Left ventricle myocardium superior (tissue), 1 donor: ENCODE data around the gene POFUT2. TPM values are rescaled to one million over a fixed set of nuclear protein-coding genes. Genes with fewer than 3 reads are reported as not detected.

Experiments
- ATAC-seq: fragments of 200-7000 bp; cut with Tn5 transposase; one replicate; pipeline ENCODE4 v1.9.1; 2020; ENCODE audit warnings: mild to moderate bottlenecking, moderate library complexity
- DNase-seq: peaks from one replicate; pipeline ENCODE4 v3.0.0-alpha.2; 2020
- intact Hi-C: fragments of 100-400 bp; cut with micrococcal nuclease; formaldehyde crosslinking; loops from one replicate; pipeline ENCODE4 v1.11.0; 2022
- total RNA-seq: library from RNA; stranded (reverse); fragmentation: NEBNext Ultra II Directional; extraction: Animal tissue kit (Norgen Biotek cat#: 25700); gene quantifications from one replicate; pipeline ENCODE4 v1.2.1, GENCODE V29; 2021
- donor health status: DM: no; HTN: yes; CAD: no; lungs with severe emphysema.

The POFUT2 gene
- total RNA-seq, 1 donor from 2014 or later: 15.7 TPM

DNA sequence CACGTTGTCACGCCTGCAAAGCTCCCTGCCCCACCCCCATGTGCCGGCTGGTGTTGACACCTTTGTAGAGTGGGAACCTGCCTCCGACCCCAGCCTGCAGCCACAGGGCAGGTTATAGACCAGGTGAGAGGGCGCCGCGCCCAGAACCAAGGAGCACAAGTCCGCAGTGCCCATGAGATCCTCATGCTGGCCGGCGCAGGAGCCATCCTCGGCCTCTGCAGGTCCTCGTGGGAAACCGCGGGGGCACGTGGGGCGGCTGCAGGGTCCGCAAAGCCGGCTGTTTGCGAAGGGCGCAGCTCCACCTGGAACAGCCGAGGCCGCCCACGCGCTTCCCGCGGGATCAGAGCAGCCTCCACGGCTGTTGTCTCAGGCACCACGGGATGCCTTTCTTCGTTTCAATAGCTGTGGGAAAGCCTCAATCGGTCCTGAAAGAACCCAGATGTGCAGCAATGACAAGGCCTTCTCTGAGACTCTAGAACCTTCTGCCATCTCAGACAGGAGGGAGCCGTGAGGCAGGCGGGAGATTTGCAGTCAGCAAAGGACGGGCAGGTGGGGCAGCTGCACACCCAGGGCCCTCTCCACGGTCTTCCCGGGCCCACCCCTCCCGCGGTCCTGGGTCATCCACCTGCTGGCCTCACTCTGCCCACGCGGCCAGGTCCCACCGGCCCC is 29.9 kb downstream of the POFUT2 start:
- DNase-seq (no peak), ATAC-seq (no peak)
- intact Hi-C loops: no loop called here

DNA sequence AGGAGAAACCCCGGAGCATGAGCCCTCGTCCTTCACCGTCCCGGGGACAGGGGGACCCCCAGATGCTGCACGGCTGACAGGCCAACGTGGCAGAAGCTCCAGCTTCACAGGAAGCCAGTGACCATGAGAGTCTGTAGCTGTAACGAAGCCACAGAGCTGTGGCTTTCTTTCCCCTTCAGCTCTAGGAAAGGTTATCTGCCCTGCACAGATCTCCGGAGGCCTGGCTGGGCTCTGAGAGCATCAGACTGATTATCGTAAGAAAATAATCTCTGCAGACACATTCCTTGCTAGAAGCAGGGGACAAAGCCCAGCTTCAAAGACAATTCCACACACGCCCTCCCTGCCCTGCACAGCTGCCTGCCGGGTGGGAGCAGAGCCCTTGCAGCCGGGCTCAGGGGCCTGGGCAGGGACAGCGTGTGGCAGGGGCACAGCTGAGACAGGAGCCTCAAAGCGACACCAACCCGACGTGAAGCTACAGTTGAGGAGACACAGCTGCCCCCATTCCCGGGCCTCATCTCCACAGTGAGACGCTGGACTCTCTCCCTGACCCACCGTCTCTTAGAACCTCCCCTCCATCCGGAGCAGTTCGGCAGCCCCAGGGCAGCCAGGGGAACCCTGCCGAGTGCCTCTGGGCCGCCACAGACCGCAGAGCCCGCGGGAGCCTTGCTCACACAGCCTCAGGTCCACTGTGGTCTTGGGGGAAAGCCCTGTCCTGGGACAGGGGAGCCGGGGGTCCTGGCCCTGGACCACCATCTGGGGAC is 30.6 kb downstream of the POFUT2 start:
- ATAC-seq: peak; percentile 36
- intact Hi-C loops: no loop called here
- no peak for DNase-seq

DNA sequence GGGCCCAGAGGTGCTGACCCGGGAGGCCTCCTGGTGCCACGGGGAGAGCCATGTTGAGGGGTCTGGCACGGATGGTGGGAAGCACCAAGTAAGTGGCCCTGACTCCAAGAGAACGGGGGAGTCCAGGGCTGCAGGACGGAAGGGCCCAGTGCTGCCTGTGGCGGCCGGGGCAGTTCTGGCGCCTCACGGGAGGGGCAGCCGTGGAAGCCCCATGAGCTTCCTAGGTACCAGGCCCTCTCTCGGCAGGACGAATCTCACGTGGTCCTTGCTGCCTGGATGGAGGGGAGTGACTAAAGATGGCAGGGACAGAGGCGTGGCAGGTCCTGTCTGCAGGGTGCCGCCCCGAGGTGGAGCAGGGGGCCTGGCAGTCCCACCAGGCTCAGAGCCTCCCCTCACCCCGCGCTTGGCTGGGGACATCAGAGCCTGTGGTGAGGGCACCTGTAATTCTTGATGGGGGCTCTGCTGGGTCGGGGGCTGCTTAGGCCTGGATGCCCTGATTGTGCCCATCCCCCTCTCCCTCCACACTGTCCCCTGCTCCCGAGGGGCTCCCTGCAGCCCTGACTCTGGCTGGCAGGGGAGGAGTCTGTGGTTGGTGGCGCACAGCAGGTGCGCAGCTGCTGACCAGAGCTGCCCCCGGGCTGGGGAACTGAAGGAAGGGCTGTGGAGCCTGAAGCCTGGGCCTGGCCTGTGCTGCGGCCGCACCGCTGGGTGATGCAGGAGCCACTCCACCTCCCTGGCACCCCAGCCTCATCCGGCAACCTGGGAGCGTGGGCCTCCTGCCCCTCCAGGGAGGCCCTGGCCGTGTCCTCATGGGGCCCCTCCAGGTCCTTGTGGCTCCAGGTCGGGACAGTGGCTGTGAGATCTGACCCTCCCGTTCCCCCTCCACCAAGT is 31.4 kb downstream of the POFUT2 start:
- no peak for DNase-seq
- ATAC-seq: peak; percentile 6
- intact Hi-C loops: no loop called here

DNA sequence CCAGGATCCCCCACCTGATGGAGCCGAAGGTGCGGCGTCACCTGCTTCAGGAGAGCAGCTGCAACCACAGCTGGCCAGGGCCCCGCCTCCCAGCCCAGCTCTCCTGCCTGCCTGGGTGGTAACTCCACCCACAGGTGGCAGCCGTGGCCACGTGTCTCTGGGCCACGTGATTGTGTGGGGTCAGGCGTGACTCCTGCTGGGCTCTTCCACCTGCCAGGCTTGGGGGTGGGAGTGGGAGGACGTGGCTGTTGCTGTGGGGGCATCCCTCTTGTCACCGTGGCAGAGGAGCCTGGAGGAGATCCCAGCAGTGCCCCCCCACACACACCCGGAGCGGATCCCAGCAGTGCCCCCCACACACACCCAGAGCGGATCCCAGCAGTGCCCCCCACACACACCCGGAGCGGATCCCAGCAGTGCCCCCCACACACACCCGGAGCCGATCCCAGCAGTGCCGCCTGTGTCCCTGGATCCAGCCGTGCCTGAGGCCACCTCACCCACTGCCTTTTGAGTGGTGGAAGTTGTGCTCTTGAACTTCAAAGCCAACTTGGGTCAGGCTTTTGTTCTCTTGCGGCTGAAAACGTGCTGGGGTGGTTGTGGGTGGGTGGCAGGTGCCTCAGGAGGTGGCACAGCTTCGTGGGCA is 32.2 kb downstream of the POFUT2 start:
- ATAC-seq (no peak), DNase-seq (no peak)
- intact Hi-C loops: no loop called here

DNA sequence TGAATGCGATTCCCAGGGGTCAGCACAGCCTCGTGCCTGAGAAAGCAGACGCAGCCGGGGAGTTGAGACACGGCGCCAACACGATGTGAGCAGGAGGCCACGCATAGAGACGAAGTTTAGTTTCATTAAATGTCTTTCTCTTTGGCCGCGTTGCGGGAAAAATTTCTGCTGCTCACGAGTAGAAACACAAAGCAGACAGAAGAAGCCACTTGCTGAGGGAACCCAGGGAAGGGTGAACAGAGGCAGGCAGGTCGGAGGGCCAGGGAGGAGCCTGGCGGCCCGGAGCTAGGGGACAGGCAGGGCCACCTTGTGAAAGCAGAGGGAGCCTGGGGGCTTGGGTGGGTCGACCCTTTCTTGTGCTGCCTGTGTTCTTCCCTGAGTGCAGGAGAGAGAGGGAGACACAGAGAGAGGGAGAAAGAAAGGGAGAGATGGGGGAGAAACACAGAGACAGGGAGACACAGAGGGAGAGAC is 33.2 kb downstream of the POFUT2 start:
- DNase-seq (no peak), ATAC-seq (no peak)
- intact Hi-C loops: no loop called here

DNA sequence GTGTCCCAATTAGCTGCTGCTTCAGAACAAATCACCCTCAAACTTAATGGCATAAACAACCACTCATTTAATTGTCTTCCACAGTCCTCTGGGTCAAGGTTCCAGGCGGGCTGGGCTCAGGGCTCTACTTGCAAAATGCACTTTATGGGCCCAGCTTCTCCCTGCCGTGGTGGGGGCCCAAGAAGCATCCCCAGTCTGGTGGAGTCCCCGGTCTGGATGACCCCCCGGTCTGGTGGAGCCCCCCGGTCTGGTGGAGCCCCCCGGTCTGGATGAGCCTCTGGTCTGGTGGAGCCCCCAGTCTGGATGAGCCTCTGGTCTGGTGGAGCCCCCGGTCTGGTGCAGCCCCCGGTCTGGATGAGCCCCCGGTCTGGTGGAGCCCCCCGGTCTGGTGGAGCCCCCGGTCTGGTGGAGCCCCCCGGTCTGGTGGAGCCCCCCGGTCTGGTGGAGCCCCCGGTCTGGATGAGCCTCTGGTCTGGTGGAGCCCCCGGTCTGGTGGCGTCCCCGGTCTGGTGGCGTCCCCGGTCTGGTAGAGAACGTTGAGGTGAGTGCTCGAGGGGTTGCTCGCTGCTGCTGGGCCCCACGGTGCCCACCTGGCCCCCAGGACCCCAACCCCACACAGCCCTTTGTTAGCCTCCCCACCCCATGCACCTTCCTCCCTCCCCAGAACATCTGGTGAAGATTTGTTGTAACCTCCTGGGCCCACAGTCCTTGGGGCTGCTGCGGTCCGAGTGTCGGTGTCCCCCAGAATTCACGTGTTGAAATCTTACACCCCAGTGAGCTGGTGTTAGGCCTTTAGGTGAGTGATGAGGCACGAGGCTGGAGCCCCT is 33.8 kb downstream of the POFUT2 start:
- DNase-seq (no peak), ATAC-seq (no peak)
- intact Hi-C loops: no loop called here

DNA sequence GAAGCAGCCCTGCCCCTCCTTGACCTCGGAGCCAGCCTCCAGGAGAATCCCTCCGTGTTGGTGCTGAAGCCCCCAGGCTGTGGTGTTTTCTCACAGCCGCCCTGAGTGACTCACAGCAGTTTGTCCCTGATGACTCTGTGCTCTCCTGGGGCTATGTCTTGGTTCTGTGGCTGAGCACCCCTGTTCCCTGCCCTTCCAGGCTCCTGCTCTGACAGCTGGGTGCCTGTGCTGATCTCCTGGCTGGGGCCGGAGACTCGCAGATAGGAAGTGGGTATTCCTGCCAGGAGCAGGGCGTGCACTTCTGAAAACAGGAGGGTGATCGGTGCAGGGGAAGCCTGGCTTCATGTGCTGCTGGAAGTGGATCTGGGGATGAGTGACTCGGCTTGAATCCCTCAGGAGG is 34.5 kb downstream of the POFUT2 start:
- no peak for DNase-seq
- intact Hi-C loops: no loop called here
- peak; percentile 45 for ATAC-seq

DNA sequence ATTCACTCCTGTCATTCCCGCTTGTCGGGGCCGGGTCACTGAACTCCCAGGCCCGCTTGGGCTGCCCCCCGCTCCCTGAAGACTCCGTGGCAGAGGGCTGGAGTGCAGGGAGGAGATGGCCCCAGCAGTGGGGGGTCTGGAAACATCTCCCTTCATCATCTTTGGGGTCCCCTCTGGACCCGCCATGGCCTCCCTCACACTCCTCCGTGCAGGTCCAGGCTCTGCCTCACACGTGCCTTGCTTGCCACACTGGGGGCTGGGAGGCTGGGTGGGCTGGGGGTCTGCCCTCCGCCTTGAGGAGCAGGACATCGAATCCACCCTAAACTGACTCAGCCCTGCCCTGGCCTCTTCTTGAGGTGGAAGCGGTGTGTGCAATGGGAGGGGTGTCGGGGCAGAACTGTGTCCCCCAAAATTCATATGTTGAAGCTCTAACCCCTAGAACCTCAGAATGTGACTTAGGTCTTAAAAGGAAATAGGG is 35.2 kb downstream of the POFUT2 start:
- ATAC-seq (no peak), DNase-seq (no peak)
- intact Hi-C loops: no loop called here

DNA sequence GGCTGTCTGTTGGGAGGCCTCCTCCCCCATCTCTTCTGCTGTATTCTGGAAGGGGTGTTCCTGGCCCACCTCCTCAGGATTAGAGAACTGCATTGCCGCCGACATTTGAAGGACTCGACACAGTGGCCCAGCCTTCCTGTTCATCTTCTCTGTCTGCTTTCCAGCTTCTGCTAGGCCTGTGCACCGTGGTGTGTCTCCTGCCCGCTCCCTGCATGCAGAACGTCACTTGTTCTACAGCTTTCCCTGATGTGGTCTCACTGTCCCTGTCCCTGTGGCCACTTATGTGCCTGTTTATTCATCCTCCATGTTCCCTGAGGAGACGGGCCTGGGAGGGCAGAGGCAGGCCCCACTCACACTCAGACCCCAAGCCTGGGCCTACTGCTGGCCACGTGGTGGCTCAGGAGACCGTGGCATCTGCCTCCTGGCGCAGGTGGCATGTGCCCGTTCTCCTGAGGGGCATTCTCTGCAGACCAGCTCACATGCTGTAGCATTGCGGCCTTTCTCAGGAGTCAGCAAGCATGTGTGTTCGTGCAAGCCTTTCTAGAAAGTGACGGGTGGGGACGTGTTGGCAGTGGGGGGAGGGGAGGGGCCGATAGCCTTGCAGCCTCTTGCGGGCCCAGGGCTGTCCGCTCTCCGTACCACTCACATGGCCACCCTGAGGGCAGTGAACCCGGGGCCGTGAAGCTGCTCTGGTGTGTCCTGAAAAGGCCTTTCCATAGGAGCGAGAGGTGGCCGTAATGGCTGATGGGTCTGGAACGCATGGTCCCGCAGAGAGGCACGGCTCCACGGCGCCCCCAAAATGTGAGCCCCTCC is 35.9 kb downstream of the POFUT2 start:
- DNase-seq: no peak

DNA sequence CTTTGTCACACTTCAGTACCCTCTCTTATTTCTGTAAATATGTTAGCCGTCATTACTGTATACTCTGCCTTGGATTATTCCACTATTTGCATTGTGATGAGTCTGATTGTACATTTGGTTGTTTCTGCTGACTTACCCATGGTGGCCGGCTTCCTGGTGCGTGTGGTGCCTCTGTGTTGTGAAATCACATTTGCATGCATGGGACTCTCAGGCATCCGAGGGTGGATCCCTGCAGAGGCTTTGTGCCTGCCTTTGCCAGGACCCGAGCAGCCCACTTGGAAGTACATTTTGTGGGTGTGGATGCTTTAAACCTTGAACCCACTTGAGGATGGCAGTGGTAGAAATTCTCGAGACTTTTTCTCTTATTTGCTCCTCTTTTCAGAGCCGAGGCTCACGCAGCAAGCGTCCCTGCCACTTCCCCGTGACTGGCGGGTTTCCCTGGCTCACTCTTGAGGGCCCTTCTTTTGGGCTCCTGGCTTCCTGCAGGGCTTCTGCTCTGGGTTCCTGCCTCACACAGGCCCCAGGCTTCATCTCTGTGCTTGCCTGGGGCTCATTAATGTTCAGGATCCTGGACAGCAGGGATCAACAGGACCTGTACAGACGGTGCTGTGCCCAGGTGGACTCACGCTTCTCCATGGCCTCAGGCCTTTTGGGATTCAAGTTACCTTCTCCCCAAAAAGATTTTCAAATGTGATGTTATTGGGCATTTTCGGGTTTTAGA is 36.6 kb downstream of the POFUT2 start:
- intact Hi-C loops: no loop called here
- ATAC-seq (no peak), DNase-seq (no peak)

More for the DNA sequence above, 35.9 kb downstream of the POFUT2 start:
- ATAC-seq: no peak
- intact Hi-C loops: no loop called here

DNA sequence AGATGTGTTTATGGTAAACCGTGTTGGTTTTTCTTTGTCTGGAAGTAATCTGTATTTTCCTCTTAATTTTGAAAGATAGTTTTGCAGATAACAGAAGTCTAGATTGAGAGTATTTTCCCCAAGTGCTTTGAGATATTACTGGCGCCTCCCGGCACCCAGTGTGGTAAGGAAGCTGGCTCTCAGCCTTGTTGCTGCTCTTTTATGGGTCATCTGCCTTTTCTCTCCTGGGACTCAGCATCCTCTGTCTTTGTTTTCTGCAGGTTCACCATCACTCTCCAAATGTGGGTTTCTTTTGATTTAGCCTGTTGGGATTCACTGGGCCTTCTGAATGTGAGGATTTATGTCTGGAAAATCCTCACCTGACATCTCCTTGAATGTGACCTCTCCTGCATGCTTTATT is 37.4 kb downstream of the POFUT2 start:
- intact Hi-C loops: no loop called here
- ATAC-seq (no peak), DNase-seq (no peak)

DNA sequence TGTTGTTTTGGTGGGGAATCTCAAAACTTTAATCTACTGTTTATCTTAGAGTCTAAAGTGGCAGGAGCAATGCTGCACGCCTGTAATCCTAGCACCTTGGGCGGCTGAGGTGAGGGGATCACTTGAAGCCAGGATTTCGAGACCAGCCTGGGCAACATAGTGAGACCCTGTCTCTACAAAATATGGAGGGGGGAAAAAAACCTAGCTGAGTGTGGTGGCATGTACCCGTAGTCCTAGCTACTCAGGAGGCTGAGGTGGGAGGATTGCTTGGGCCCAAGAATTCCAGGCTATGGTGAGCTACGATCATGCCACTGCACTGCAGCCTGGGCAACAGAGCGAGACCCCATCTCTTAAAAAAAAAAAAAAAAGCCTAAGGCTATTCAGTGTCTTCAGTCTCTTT is 38.1 kb downstream of the POFUT2 start:
- intact Hi-C loops: no loop called here
- ATAC-seq: no peak

DNA sequence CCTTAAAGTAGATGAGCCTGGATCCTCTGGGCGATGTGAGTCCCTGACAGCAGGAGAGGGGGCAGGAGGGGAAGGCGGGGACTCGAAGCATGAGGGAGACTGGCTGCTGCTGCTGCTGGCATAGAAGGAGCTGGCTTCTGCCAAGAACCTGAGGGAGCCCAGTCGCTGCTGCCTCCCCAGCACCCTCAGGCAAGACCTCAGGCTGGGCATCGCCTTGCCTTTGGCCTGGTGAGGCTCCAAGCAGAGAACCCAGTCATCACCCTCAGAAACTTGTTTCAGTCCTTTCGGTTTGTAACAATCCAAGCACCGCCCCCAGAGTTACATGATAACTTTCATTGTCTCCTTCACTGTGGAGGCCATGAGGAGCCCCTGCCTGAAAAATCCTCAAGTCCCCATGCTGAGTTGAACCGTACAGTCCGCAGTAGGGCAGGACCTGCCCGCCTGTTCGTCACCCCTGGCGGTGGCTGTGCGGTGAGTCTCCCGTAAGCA is 38.8 kb downstream of the POFUT2 start:
- intact Hi-C loops: no loop called here
- DNase-seq (no peak), ATAC-seq (peak; percentile 84)

More for the DNA sequence above, 38.1 kb downstream of the POFUT2 start:
- DNase-seq: no peak

DNA sequence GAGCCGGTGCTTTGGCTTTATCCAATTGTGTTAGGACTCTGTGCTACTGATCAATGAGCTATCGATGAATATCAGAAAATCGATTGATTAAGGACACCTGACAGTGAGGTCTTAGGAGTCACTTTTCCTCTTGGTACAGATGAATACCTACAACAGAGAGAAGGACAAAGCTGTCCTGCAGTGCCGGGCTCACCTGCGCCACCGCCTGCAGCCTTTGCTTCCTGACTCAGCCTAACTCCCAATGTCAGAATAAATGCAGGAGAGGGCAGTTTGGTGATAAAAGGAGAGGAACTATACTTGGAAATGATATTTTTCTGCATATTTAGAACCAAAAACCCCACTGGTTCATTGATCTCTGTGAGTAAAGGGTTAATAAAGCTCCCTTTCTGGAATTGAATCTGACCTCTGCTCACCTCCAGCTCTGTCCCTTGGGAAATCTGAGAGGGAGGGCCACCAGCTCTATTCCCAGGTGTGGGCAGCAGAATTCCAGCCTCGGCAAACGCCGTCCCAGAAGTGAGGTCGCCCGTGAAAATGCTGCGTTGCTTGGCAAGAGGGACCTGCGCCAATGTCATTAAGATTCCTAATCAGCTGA is 39.3 kb downstream of the POFUT2 start:
- no peak for DNase-seq
- intact Hi-C loops: no loop called here
- no peak for ATAC-seq

DNA sequence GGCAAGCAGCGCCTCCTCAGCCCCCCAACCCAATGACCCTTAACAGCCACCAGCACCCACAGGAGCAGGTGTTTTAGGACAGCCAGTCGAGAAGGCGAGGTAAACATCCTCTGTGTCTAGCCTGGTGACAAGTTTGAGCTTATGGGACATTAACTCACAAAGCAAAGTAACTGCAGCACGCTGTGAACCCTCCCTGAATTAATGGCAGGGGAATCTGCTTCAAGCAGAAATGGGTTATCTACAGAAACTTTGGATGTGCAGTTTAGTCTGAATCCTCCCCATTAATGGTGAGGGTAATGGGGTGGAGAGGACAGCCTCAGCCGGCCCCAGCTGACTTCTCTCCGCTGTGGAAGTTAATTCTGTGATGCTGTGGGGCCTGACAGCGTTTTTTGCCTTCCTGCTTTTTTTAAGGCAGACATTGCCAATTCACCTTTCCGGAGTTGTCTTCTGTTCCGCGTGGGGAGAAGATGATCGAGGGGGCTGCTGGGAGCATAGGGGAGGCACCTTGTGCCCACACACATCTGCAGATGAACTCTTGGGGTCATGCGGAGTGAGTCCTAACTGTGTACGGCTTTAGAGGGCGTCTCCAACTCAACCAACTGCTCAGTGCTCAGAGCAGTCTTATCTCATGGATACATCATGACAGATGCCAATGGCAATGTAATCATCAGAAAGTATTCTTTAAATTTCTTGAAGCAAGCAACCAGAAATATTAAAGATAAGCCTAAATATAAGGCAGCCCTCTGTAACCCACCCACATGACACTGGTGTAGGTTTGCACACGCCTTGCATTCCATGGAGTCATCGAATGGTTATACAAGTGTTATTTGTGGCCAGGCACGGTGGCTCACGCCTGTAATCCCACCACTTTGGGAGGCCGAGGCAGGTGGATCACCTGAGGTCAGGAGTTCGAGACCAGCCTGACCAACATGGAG is 41.0 kb downstream of the POFUT2 start:
- intact Hi-C loops: no loop called here
- ATAC-seq (no peak), DNase-seq (no peak)
